Astrocyte (in vitro differentiated cells and primary cell): ENCODE results near the gene PDE9A. TPM values are rescaled to one million over a fixed set of nuclear protein-coding genes. Genes with fewer than 3 reads are reported as not detected.
"Not testable (repeated sequence)": the region's sequence is repeated elsewhere in the genome, so short reads cannot be mapped to it uniquely, and the experiment has no call there.

ENCODE experiments used
- DNase-seq: peaks from one replicate; pipeline ENCODE4 v3.0.0-alpha.2; 2010; ENCODE audit warnings: low read depth
- FAIRE-seq: peaks from 2 replicates; lab custom pipeline; 2011; peaks lifted over from hg19 to GRCh38; lab: Jason Lieb, UNC
- H2AFZ ChIP-seq: 2 replicates; pipeline ENCODE4 v1.6.0; 2012; ENCODE audit warnings: low read depth, low read length, inconsistent platforms
- H3K27ac ChIP-seq: 2 replicates; pipeline ENCODE4 v1.5.1; 2011; ENCODE audit warnings: low read depth, low read length, inconsistent platforms
- H3K27me3 ChIP-seq: 2 replicates; pipeline ENCODE4 v1.6.0; 2011; ENCODE audit warnings: low read length, inconsistent platforms; ENCODE audit not compliant: insufficient read depth
- H3K36me3 ChIP-seq: 2 replicates; pipeline ENCODE4 v1.5.1; 2011; ENCODE audit warnings: low read length, inconsistent platforms; ENCODE audit not compliant: insufficient read depth
- H3K4me1 ChIP-seq: 2 replicates; pipeline ENCODE4 v1.5.1; 2011; ENCODE audit warnings: low read length, inconsistent platforms; ENCODE audit not compliant: insufficient read depth
- H3K4me2 ChIP-seq: 2 replicates; pipeline ENCODE4 v1.6.0; 2012; ENCODE audit warnings: low read length, inconsistent platforms
- H3K4me3 ChIP-seq: 2 replicates; pipeline ENCODE4 v1.5.1; 2011; ENCODE audit warnings: low read depth, mild to moderate bottlenecking, low read length, inconsistent platforms; ENCODE audit not compliant: insufficient read depth
- H3K79me2 ChIP-seq: 2 replicates; pipeline ENCODE4 v1.6.0; 2012; ENCODE audit warnings: mild to moderate bottlenecking, low read length, inconsistent platforms; ENCODE audit not compliant: insufficient read depth
- H3K9ac ChIP-seq: 2 replicates; pipeline ENCODE4 v1.6.0; 2012; ENCODE audit warnings: mild to moderate bottlenecking, low read length, inconsistent platforms
- H3K9me3 ChIP-seq: 2 replicates; pipeline ENCODE4 v1.5.1; 2012; ENCODE audit warnings: low read depth, mild to moderate bottlenecking, low read length, inconsistent platforms; ENCODE audit not compliant: insufficient read depth
- H4K20me1 ChIP-seq: 2 replicates; pipeline ENCODE4 v1.6.0; 2012; ENCODE audit warnings: low read length, inconsistent platforms; ENCODE audit not compliant: insufficient read depth
- H3K27ac Mint-ChIP-seq: one replicate; pipeline ENCODE4 v1.8.0; 2021; ENCODE audit warnings: mild to moderate bottlenecking, mixed read lengths; ENCODE audit not compliant: unreplicated experiment
- H3K27me3 Mint-ChIP-seq: one replicate; pipeline ENCODE4 v1.8.0; 2021; ENCODE audit warnings: low read depth, mixed read lengths; ENCODE audit not compliant: unreplicated experiment
- H3K36me3 Mint-ChIP-seq: one replicate; pipeline ENCODE4 v1.8.0; 2021; ENCODE audit warnings: low read depth, mixed read lengths; ENCODE audit not compliant: unreplicated experiment
- H3K4me1 Mint-ChIP-seq: one replicate; pipeline ENCODE4 v1.8.0; 2021; ENCODE audit warnings: low read depth, mixed read lengths; ENCODE audit not compliant: unreplicated experiment
- H3K4me3 Mint-ChIP-seq: one replicate; pipeline ENCODE4 v1.8.0; 2021; ENCODE audit warnings: mild to moderate bottlenecking, moderate library complexity, mixed read lengths; ENCODE audit not compliant: unreplicated experiment
- H3K9me3 Mint-ChIP-seq: one replicate; pipeline ENCODE4 v1.8.0; 2021; ENCODE audit warnings: mild to moderate bottlenecking, mixed read lengths; ENCODE audit not compliant: unreplicated experiment
- EZH2 ChIP-seq: IDR thresholded peaks from 2 replicates; pipeline ENCODE4 v1.6.1; 2012; ENCODE audit warnings: mild to moderate bottlenecking, low read length, inconsistent platforms; ENCODE audit not compliant: insufficient read depth
- total RNA-seq: library from RNA; stranded (reverse); gene quantifications from 2 replicates; pipeline ENCODE4 v1.2.1, GENCODE V29; 2021
- TF ChIP-seq, protein P1 (sequence below): IDR thresholded peaks from 2 replicates; pipeline ENCODE4 v1.5.1; 2011; ENCODE audit warnings: low read depth, mild to moderate bottlenecking, inconsistent platforms, low read length, moderate library complexity; ENCODE audit not compliant: insufficient read depth

Gene PDE9A
- total RNA-seq, 1 donor from 2014 or later, result 7.8 TPM

DNA sequence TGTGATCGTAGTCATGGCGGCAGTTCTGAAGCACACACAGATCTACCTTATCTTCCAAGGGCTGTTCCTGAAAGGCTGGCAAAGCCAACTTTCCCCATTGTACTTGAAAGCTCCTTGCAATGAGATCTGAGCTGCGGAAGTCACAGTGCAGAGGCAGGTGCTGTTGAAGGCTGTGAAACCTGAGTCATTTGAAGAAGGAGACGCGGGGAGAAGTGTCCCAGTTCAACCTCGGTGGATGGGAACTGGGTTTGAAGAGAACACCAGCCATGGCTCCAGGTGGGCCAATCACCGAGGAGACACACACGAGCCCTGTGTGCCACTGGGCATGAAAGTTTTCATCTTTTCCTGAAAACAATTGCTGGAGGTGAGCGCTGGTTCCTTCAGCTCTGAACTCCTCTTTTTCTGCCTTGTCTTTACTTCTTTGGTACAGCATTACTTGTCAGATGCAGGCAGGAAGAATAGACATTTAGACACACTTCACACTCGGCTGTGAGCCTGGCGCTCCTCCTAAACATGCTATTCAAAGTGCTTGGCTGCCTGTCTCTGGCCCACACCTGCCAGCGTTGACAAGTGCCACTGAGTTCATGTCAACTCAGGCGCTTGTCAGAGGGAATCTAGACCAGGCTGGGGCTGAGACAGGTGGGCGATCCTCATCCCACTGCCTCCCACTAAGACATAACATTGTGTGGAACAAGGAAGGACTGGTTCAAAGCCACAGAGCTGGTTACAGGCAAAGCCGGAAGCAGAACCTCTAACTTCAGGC lies 25.7 kb upstream of the PDE9A start:
- Histone ChIP-seq H3K79me2 (no peaks in the 10 kb centered on the region), H3K4me1 (no peaks in the 10 kb centered on the region), H3K9ac (no peak overlapping the region), H4K20me1 (no peaks in the 10 kb centered on the region), H3K4me3 (no peak overlapping the region), H3K27me3 (peaks cover 15% of the 10 kb centered on the region), H2AFZ (no peak overlapping the region), H3K36me3 (no peaks in the 10 kb centered on the region), H3K9me3 (no peaks in the 10 kb centered on the region), H3K4me2 (no peak overlapping the region), H3K27ac (no peak overlapping the region)
- no peak overlapping the region for H3K27ac Mint-ChIP-seq
- no peak overlapping the region for H3K4me3 Mint-ChIP-seq
- H3K4me1 Mint-ChIP-seq, result peaks cover 2% of the 10 kb centered on the region
- peaks cover 34% of the 10 kb centered on the region for H3K27me3 Mint-ChIP-seq
- TF ChIP-seq EZH2, result no peak
- TF ChIP-seq, protein P1, sequence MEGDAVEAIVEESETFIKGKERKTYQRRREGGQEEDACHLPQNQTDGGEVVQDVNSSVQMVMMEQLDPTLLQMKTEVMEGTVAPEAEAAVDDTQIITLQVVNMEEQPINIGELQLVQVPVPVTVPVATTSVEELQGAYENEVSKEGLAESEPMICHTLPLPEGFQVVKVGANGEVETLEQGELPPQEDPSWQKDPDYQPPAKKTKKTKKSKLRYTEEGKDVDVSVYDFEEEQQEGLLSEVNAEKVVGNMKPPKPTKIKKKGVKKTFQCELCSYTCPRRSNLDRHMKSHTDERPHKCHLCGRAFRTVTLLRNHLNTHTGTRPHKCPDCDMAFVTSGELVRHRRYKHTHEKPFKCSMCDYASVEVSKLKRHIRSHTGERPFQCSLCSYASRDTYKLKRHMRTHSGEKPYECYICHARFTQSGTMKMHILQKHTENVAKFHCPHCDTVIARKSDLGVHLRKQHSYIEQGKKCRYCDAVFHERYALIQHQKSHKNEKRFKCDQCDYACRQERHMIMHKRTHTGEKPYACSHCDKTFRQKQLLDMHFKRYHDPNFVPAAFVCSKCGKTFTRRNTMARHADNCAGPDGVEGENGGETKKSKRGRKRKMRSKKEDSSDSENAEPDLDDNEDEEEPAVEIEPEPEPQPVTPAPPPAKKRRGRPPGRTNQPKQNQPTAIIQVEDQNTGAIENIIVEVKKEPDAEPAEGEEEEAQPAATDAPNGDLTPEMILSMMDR, result no peak
- H3K36me3 Mint-ChIP-seq, result no peaks in the 10 kb centered on the region
- no peak for FAIRE-seq
- no peak for DNase-seq
- no peaks in the 10 kb centered on the region for H3K9me3 Mint-ChIP-seq

DNA sequence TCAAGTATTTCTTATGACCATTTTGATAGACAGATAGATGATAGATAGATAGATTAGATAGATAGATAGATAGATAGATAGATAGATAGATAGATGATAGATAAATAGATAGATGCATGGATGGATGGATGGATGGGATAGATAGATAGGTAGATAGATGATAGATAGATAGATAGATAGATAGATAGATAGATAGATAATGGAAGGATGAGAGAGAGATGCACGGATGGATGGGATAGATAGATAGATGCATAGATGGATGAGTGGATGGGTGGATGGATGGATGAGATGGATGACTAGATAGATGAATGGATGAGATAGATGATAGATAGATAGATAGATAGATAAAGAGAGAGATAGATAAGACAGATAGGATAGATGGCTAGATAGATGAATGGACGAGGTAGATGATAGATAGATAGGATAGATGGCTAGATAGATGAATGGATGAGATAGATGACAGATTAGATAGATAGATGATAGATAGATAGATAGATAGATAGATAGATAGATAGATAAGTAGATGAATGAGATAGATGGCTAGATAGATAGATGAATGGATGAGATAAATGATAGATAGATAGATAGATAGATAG lies 24.9 kb upstream of the PDE9A start:
- H3K27me3 ChIP-seq, result peaks cover 11% of the 10 kb centered on the region
- not testable (repeated sequence) for H3K4me3 ChIP-seq, H3K27ac Mint-ChIP-seq, FAIRE-seq, H3K36me3 ChIP-seq, H3K4me2 ChIP-seq, DNase-seq, H3K27ac ChIP-seq, H2AFZ ChIP-seq, H3K36me3 Mint-ChIP-seq, H3K4me1 ChIP-seq, H3K79me2 ChIP-seq, H3K9me3 ChIP-seq, H3K4me3 Mint-ChIP-seq, H3K4me1 Mint-ChIP-seq, H3K9me3 Mint-ChIP-seq, H4K20me1 ChIP-seq, H3K9ac ChIP-seq
- peaks cover 31% of the 10 kb centered on the region for H3K27me3 Mint-ChIP-seq

GRCh38 chr21:42629933-42630589 lies 23.4 kb upstream of the PDE9A start:
- no peak overlapping the region for H3K4me2 ChIP-seq
- TF ChIP-seq, protein P1, result no peak
- TF ChIP-seq EZH2, result no peak
- no peak overlapping the region for H3K27ac ChIP-seq
- DNase-seq, result no peak
- H3K79me2 ChIP-seq, result no peaks in the 10 kb centered on the region
- Mint-ChIP-seq H3K4me1 (no peaks in the 10 kb centered on the region), H3K27me3 (peaks cover 19% of the 10 kb centered on the region), H3K27ac (no peak overlapping the region), H3K4me3 (no peak overlapping the region), H3K36me3 (no peaks in the 10 kb centered on the region), H3K9me3 (no peaks in the 10 kb centered on the region)
- H3K9me3 ChIP-seq, result no peaks in the 10 kb centered on the region
- no peak overlapping the region for H3K9ac ChIP-seq
- no peaks in the 10 kb centered on the region for H3K4me1 ChIP-seq
- FAIRE-seq, result no peak
- no peaks in the 10 kb centered on the region for H4K20me1 ChIP-seq
- H2AFZ ChIP-seq, result no peak overlapping the region
- H3K36me3 ChIP-seq, result no peaks in the 10 kb centered on the region
- H3K27me3 ChIP-seq, result peaks cover 6% of the 10 kb centered on the region
- H3K4me3 ChIP-seq, result no peak overlapping the region
